Ecto neural progenitor cell (in vitro differentiated cells): ENCODE measurements around the gene PSMA6.
"Not testable (repeated sequence)": the region's sequence is repeated elsewhere in the genome, so short reads cannot be mapped to it uniquely, and the experiment has no call there.

ENCODE experiments used
- DNase-seq: peaks from one replicate; pipeline ENCODE4 v3.0.0-alpha.2; 2018; ENCODE audit warnings: low spot score

Gene PSMA6

GRCh38 chr14:35344107-35344807 lies 52.1 kb downstream of the PSMA6 start:
- no peak for DNase-seq

GRCh38 chr14:35346738-35347322 lies 54.6 kb downstream of the PSMA6 start:
- DNase-seq = no peak

GRCh38 chr14:35347323-35348043 lies 55.3 kb downstream of the PSMA6 start:
- no peak for DNase-seq

- not testable (repeated sequence) for DNase-seq
Observed at GRCh38 chr14:35348044-35348380, 55.8 kb downstream of the PSMA6 start.

- no peak for DNase-seq
Observed at GRCh38 chr14:35349496-35350365, 57.5 kb downstream of the PSMA6 start.

- no peak for DNase-seq
Observed at GRCh38 chr14:35351497-35351896, 59.3 kb downstream of the PSMA6 start.

GRCh38 chr14:35351897-35352273 lies 59.7 kb downstream of the PSMA6 start:
- DNase-seq = no peak

GRCh38 chr14:35352274-35353233 lies 60.4 kb downstream of the PSMA6 start:
- no peak for DNase-seq

- no peak for DNase-seq
Observed at GRCh38 chr14:35353409-35354172, 61.4 kb downstream of the PSMA6 start.

- DNase-seq = not testable (repeated sequence)
Observed at GRCh38 chr14:35355235-35355634, 63.1 kb downstream of the PSMA6 start.

GRCh38 chr14:35355981-35356841 lies 64.0 kb downstream of the PSMA6 start:
- DNase-seq = no peak

- not testable (repeated sequence) for DNase-seq
Observed at GRCh38 chr14:35359655-35360054, 67.5 kb downstream of the PSMA6 start.

- no peak for DNase-seq
Observed at GRCh38 chr14:35361141-35361480, 68.9 kb downstream of the PSMA6 start.

- no peak for DNase-seq
Observed at GRCh38 chr14:35362450-35362849, 70.3 kb downstream of the PSMA6 start.

GRCh38 chr14:35362911-35363374 lies 70.8 kb downstream of the PSMA6 start:
- DNase-seq = no peak

GRCh38 chr14:35365130-35366055 lies 73.2 kb downstream of the PSMA6 start:
- DNase-seq = no peak

GRCh38 chr14:35366056-35366451 lies 73.9 kb downstream of the PSMA6 start:
- no peak for DNase-seq

- DNase-seq = no peak
Observed at GRCh38 chr14:35366521-35366976, 74.4 kb downstream of the PSMA6 start.
